ENCODE data around the gene VSIR.

VSIR gene

DNA sequence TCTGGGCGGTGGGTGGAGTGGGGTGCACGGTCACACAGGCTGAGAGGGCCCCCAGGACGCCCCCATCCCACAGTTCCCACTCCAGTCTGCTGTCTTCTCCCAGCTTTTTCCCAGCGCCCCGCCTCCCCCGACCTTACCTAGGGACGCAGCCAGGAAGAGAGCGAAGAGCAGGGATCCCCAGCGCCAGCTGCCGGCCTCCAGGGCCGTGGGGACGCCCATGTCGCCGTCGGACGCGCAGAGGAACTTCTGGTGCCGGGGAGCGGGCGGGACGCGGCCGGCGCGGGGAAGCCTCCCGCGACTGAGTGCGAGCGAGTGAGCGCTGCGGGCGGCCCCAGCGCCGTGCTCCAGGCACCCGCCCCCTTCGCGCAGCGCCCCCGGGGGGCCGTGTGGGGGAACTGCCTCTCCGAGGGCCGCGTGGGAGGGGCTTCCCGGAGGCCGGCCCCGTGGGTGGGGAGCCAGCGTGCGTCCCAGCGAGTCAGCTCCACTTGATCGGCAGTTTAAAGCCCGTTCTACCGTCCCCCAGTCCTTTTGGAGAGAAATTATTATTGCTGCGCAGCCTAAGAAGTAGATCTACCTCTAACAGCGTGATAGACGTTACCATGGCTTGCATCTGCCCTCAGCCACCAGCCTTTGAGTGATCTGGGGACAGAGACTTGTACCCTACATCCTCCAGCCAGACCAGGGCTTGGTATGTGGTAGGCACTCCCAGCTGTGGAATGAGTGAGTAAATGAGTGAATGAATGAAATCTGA is at the start of gene VSIR:
TSS of gene VSIR (minus strand) at position 300 of the 751 bp plus-strand sequence. CDS start at position 219, 81 bp downstream.
- Histone ChIP-seq H3K4me1 (ENCODE audit: control insufficient read depth in 1 of 2, insufficient read depth in 2 of 2, low read length in 2 of 2) (peaks cover 31 to 43% of the 10 kb centered on the region in 2 donors), H3K9me3 (ENCODE audit: control insufficient read depth in 1 of 2, low read length in 2 of 2) (no peaks in the 10 kb centered on the region), H3K36me3 (ENCODE audit: control insufficient read depth in 1 of 2, insufficient read depth in 2 of 2, low read length in 2 of 2) (no peaks in the 10 kb centered on the region), H3K27ac (ENCODE audit: low read length) (peak within 1 kb of the TSS; percentile 95), H3K27me3 (ENCODE audit: low read depth, low read length) (no peaks in the 10 kb centered on the region), H3K4me3 (ENCODE audit: low read depth in 1 of 2, low read length in 2 of 2) (peak within 1 kb of the TSS; percentile 65 to 90)

DNA sequence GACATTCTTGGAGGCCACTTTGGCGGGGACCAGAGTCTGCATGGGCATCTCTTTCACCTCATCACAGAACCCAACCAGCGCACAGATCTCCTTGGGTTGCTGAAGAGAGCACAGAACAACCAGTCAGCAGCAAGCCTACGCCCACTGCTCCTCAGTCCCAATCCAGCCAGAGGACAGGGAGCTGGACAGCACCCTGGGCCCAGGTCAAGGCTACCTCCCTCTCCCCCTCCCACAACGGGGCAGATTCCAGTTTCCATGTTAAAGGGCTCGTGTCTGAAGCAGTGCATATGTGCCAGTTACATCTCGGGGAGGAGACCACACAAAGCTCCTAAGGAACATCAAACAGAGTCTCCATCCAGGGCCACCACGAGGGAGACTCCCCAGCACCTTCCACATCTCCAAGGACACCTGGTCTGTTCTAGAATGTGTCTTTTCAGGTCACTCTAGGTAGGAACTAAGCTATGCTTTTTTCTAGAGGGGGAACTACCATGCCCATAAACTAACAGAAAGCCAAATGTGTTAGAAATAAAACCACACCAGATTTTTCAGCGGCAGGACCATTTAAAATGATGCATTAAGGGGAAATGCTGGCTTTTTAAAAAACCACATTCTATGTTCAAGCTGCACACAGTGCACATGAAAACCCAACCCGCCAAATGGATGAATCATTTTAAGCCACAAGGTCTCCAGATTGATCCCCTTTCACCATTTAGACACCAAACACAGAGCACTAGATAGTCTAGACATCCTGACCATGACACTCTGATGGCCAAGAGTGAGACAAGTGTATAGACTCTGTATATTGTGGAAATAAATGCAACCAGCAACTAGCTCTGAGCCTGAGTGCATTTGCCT is 48.8 kb upstream of the VSIR start:
- Histone ChIP-seq H3K27me3 (ENCODE audit: low read depth, low read length) (no peaks in the 10 kb centered on the region), H3K9me3 (ENCODE audit: control insufficient read depth in 1 of 2, low read length in 2 of 2) (no peaks in the 10 kb centered on the region), H3K4me1 (ENCODE audit: control insufficient read depth in 1 of 2, insufficient read depth in 2 of 2, low read length in 2 of 2) (peaks cover 0 to 8% of the 10 kb centered on the region in 2 donors), H3K36me3 (ENCODE audit: control insufficient read depth in 1 of 2, insufficient read depth in 2 of 2, low read length in 2 of 2) (peaks cover 92 to 95% of the 10 kb centered on the region in 2 donors), H3K4me3 (ENCODE audit: low read depth in 1 of 2, low read length in 2 of 2) (no peak overlapping the region), H3K27ac (ENCODE audit: low read length) (no peak overlapping the region)

DNA sequence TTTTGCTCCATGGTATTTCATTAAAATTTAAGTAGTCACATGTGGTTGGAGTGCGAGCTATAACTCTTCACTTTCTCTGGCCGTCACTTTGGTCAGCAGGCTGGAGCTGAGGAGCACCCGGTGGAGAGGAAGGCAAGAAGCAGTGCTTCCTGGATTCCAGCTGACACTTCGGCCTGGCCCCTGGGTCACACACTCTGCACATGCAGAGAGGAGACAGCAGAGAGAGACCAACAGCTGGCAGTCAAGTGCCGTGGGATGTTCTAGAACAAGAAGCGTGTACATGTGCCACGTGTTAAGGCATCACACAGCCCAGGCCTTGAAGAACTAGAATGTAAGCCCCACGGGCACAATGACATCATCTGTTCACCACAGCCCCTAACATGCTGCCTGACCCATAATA is 47.6 kb upstream of the VSIR start:
- Histone ChIP-seq H3K4me1 (ENCODE audit: control insufficient read depth in 1 of 2, insufficient read depth in 2 of 2, low read length in 2 of 2) (peaks cover 0 to 11% of the 10 kb centered on the region in 2 donors), H3K27me3 (ENCODE audit: low read depth, low read length) (no peaks in the 10 kb centered on the region), H3K36me3 (ENCODE audit: control insufficient read depth in 1 of 2, insufficient read depth in 2 of 2, low read length in 2 of 2) (peaks cover 94 to 96% of the 10 kb centered on the region in 2 donors), H3K4me3 (ENCODE audit: low read depth in 1 of 2, low read length in 2 of 2) (no peak overlapping the region), H3K27ac (ENCODE audit: low read length) (no peak overlapping the region), H3K9me3 (ENCODE audit: control insufficient read depth in 1 of 2, low read length in 2 of 2) (no peaks in the 10 kb centered on the region)

DNA sequence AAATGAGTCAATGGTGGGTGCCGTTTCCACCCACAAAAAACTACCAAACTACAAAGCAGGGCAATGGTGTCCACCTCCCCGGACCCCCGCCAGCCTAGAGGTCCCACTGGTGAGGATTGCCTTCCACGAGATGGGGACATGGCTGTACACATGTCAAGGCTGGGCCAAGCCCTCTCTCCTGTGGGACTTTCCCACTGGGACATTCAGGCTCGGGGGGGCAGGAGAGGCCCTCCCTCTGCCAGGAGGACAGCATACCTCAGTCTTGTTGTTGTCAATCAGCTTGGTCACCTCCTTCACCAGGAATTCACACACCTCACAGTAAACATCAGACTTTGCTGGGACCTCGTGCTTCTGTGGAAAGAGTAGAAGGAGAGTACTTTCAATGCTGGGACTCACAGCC is 46.7 kb upstream of the VSIR start:
- peaks cover 0 to 15% of the 10 kb centered on the region in 2 donors for H3K4me1 ChIP-seq (ENCODE audit: control insufficient read depth in 1 of 2, insufficient read depth in 2 of 2, low read length in 2 of 2)
- H3K27me3 ChIP-seq (ENCODE audit: low read depth, low read length) = no peaks in the 10 kb centered on the region
- no peak overlapping the region for H3K27ac ChIP-seq (ENCODE audit: low read length)
- no peaks in the 10 kb centered on the region for H3K9me3 ChIP-seq (ENCODE audit: control insufficient read depth in 1 of 2, low read length in 2 of 2)
- H3K4me3 ChIP-seq (ENCODE audit: low read depth in 1 of 2, low read length in 2 of 2) = no peak overlapping the region
- H3K36me3 ChIP-seq (ENCODE audit: control insufficient read depth in 1 of 2, insufficient read depth in 2 of 2, low read length in 2 of 2) = peaks cover 91 to 94% of the 10 kb centered on the region in 2 donors

DNA sequence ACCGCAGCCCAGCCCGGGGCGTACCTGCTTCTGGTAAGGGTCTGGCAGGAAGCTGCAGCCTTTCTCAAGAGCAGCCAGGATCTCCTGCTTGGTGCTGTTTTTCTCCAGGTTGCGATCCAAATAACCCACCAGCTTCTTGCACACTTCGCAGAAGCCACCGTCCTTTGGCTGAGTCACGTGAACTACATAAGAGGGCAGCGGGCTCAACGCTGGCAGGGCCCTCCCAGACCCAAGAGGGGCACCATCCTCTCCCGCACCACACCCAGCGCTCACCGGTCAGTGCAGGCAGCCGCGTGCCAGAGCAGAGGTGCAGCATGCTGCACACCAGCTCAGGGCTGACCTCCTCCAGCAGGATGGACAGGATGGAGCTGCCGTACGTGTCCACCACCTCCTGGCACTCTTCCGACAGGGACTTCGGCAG is 46.1 kb upstream of the VSIR start:
- H3K9me3 ChIP-seq (ENCODE audit: control insufficient read depth in 1 of 2, low read length in 2 of 2) = no peaks in the 10 kb centered on the region
- no peak overlapping the region for H3K27ac ChIP-seq (ENCODE audit: low read length)

DNA sequence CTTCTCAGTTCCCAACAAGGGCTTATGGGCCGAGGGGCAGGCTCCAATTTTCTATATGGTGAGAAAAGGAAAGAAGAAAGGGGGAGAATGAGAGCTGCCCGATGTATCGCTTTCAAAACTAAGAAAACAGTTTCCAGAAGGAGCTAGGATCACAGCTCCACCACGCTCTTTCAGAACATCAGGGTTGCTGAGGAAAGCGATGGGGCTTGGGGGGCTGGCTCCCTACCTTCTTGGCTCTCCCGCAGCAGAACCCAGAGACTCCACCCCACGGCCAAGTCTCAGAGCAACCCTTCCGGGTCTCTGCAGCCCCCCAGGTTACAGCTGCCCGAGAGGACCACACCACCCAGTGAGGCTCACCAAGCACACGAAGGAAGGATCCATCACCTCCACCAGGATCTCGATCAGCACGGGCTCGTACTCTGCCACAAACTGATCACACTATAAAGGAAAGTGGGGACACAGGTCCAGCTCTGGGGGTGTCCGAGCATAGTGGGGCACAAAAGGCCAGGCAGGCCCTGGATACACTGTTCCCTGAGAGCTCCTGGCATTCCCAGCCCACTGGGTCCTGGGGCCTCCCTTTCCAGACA is 45.4 kb upstream of the VSIR start:
- Histone ChIP-seq H3K27ac (ENCODE audit: low read length) (no peak overlapping the region), H3K36me3 (ENCODE audit: control insufficient read depth in 1 of 2, insufficient read depth in 2 of 2, low read length in 2 of 2) (peaks cover 79 to 82% of the 10 kb centered on the region in 2 donors)

More for the DNA sequence above, 46.1 kb upstream of the VSIR start:
- Histone ChIP-seq H3K36me3 (ENCODE audit: control insufficient read depth in 1 of 2, insufficient read depth in 2 of 2, low read length in 2 of 2) (peaks cover 85 to 88% of the 10 kb centered on the region in 2 donors), H3K4me3 (ENCODE audit: low read depth in 1 of 2, low read length in 2 of 2) (no peak overlapping the region), H3K4me1 (ENCODE audit: control insufficient read depth in 1 of 2, insufficient read depth in 2 of 2, low read length in 2 of 2) (peaks cover 0 to 15% of the 10 kb centered on the region in 2 donors), H3K27me3 (ENCODE audit: low read depth, low read length) (no peaks in the 10 kb centered on the region)

DNA sequence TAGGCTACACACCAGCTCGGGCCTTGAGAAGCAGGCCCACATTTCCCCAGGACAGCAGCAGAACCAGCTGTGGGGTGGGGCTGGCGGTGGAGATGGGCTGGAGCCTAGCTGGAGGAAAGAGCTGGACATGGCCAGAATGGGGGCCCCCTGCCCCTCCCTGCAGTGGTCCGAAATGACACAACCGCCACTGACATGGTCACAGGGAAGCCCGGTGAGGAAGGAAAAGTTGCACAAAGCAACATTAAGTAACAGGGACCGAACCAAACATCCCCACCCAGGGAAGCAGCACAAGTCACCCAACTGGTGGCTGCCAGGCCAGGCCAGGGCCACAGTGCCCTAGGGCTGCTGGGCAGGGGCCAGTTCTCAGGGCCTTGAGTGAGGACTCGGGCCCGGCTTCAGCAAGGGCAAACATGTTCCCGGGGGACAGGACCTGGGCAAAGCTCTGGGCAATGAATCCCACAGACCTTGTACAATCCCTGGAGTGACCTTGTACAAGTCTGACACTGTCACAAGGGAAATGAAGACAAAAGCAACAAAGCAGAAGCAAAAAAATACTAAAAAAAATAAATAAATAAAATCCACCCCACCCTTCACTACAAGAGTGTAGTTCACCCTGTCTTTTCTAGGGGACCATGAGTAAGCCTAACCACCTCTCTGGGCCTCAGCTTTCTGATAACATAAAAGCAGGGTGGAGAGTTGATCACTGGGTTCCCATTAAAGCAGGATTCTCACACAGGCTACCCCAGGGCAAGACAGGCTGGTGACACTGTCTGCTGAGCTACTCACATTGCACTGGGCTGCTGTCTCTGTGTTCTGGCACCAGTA is 44.7 kb upstream of the VSIR start:
- Histone ChIP-seq H3K9me3 (ENCODE audit: control insufficient read depth in 1 of 2, low read length in 2 of 2) (no peaks in the 10 kb centered on the region), H3K4me3 (ENCODE audit: low read depth in 1 of 2, low read length in 2 of 2) (no peak overlapping the region), H3K4me1 (ENCODE audit: control insufficient read depth in 1 of 2, insufficient read depth in 2 of 2, low read length in 2 of 2) (peaks cover 0 to 18% of the 10 kb centered on the region in 2 donors), H3K27ac (ENCODE audit: low read length) (no peak overlapping the region), H3K27me3 (ENCODE audit: low read depth, low read length) (no peaks in the 10 kb centered on the region), H3K36me3 (ENCODE audit: control insufficient read depth in 1 of 2, insufficient read depth in 2 of 2, low read length in 2 of 2) (peaks cover 71 to 74% of the 10 kb centered on the region in 2 donors)

More for the DNA sequence above, 45.4 kb upstream of the VSIR start:
- Histone ChIP-seq H3K9me3 (ENCODE audit: control insufficient read depth in 1 of 2, low read length in 2 of 2) (no peaks in the 10 kb centered on the region), H3K4me3 (ENCODE audit: low read depth in 1 of 2, low read length in 2 of 2) (no peak overlapping the region), H3K27me3 (ENCODE audit: low read depth, low read length) (no peaks in the 10 kb centered on the region), H3K4me1 (ENCODE audit: control insufficient read depth in 1 of 2, insufficient read depth in 2 of 2, low read length in 2 of 2) (peaks cover 0 to 15% of the 10 kb centered on the region in 2 donors)

DNA sequence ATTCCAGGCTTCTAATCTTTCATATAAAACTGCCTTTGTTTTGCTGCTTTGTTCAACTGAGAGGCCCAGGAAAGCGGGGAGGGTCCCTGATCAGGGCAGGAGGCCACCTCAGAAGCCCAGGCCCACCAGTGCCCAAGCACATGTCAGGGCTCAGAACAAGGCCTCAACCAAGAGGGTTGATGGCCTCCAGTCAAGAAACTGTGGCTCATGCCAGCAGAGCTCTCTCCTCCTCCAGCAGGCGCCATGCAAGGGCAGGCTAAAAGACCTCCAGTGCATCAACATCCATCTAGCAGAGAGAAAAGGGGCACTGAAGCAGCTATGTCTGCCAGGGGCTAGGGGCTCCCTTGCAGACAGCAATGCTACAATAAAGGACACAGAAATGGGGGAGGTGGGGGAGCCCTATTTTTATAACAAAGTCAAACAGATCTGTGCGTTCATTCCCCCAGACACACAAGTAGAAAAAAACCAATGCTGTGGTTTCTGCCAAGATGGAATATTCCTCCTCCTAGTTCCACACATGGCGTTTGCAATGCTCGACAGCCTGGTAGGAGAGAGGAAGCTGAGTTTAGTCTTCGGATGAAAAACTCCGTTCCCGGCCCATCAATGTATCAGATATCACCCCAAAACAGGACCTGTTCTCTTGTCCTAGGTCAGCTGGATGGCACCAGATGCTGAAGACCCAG is 43.8 kb upstream of the VSIR start:
- H3K4me3 ChIP-seq (ENCODE audit: low read depth in 1 of 2, low read length in 2 of 2) = no peak overlapping the region
- H3K4me1 ChIP-seq (ENCODE audit: control insufficient read depth in 1 of 2, insufficient read depth in 2 of 2, low read length in 2 of 2) = peaks cover 0 to 28% of the 10 kb centered on the region in 2 donors
- no peak overlapping the region for H3K27ac ChIP-seq (ENCODE audit: low read length)
- no peaks in the 10 kb centered on the region for H3K9me3 ChIP-seq (ENCODE audit: control insufficient read depth in 1 of 2, low read length in 2 of 2)
- no peaks in the 10 kb centered on the region for H3K27me3 ChIP-seq (ENCODE audit: low read depth, low read length)
- H3K36me3 ChIP-seq (ENCODE audit: control insufficient read depth in 1 of 2, insufficient read depth in 2 of 2, low read length in 2 of 2) = peaks cover 64 to 68% of the 10 kb centered on the region in 2 donors

DNA sequence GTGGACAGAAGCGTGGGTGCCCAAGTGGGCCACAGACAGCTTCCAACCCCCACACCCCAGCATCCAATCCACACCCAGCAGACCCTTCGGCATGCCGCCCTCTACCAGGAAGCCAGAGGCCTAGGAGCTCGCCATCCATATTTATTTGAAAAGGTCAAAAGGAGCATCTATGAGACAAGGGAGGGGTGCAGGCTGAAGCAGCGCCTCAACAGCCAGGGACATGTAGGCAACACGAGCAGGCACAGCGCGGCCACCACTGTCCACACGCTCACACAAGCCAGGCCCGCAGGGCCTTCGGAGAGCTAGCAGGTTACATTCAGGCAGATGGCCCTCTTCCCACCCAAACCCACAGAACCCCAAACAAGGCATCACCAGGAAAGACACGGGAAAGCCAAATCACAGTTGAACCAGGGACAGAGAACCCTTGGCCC is 43.1 kb upstream of the VSIR start:
- no peaks in the 10 kb centered on the region for H3K9me3 ChIP-seq (ENCODE audit: control insufficient read depth in 1 of 2, low read length in 2 of 2)

DNA sequence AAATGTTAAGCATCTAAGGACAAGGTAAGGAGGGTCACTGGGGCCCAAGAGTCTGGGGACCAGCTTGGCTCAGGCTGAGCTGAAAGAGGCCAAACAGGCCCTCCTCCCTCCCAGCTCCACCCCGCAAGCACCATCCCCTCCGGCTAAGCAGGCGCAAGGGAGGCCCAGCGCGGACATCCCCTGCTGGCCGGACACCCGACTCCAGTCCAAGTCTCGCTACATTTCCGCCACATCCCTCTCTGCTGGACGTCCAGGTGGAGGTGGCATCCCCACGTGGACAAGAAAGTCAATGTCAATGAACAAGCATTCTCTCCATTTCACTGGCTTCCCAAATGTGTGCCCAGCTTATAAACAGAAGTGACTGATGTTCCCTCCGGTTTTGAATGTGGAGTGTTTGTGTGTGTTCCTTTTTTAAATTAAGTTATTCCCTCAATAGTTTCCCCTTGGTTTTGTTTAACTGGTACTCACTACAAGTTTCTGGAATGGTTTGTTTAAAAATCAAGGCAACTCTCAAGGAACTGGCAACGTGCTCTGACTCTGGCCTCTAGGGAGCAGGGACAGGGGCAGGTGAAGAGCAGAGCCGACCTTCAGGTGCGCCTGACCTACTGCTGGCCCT is 42.3 kb upstream of the VSIR start:
- Histone ChIP-seq H3K4me3 (ENCODE audit: low read depth in 1 of 2, low read length in 2 of 2) (no peak overlapping the region), H3K27ac (ENCODE audit: low read length) (no peak overlapping the region), H3K36me3 (ENCODE audit: control insufficient read depth in 1 of 2, insufficient read depth in 2 of 2, low read length in 2 of 2) (peaks cover 49 to 53% of the 10 kb centered on the region in 2 donors), H3K27me3 (ENCODE audit: low read depth, low read length) (no peaks in the 10 kb centered on the region), H3K4me1 (ENCODE audit: control insufficient read depth in 1 of 2, insufficient read depth in 2 of 2, low read length in 2 of 2) (peaks cover 0 to 34% of the 10 kb centered on the region in 2 donors), H3K9me3 (ENCODE audit: control insufficient read depth in 1 of 2, low read length in 2 of 2) (no peaks in the 10 kb centered on the region)

More for the DNA sequence above, 43.1 kb upstream of the VSIR start:
- Histone ChIP-seq H3K4me3 (ENCODE audit: low read depth in 1 of 2, low read length in 2 of 2) (no peak overlapping the region), H3K27ac (ENCODE audit: low read length) (no peak overlapping the region), H3K4me1 (ENCODE audit: control insufficient read depth in 1 of 2, insufficient read depth in 2 of 2, low read length in 2 of 2) (peaks cover 0 to 34% of the 10 kb centered on the region in 2 donors), H3K36me3 (ENCODE audit: control insufficient read depth in 1 of 2, insufficient read depth in 2 of 2, low read length in 2 of 2) (peaks cover 57 to 61% of the 10 kb centered on the region in 2 donors), H3K27me3 (ENCODE audit: low read depth, low read length) (no peaks in the 10 kb centered on the region)
